Right forelimb (tissue), 1 donor: Measurements from ENCODE around the gene FBXO47.
"Not testable (repeated sequence)": the region's sequence is repeated elsewhere in the genome, so short reads cannot be mapped to it uniquely, and the experiment has no call there.

Source experiments
- DNase-seq: peaks from one replicate; pipeline ENCODE4 v3.0.0-alpha.2; 2018

FBXO47 gene

GRCh38 chr17:38921756-38922411, 45.3 kb downstream of the FBXO47 start:
- DNase-seq: no peak

- no peak for DNase-seq
Observed at GRCh38 chr17:38920374-38921291, 46.6 kb downstream of the FBXO47 start.

GRCh38 chr17:38919316-38920078, 47.7 kb downstream of the FBXO47 start:
- no peak for DNase-seq

GRCh38 chr17:38918916-38919315, 48.3 kb downstream of the FBXO47 start:
- no peak for DNase-seq

GRCh38 chr17:38918129-38918913, 48.9 kb downstream of the FBXO47 start:
- DNase-seq: no peak

GRCh38 chr17:38917259-38917658, 49.9 kb downstream of the FBXO47 start:
- DNase-seq: no peak

- no peak for DNase-seq
Observed at GRCh38 chr17:38916771-38917170, 50.4 kb downstream of the FBXO47 start.

- DNase-seq: no peak
Observed at GRCh38 chr17:38915639-38915995, 51.6 kb downstream of the FBXO47 start.

- DNase-seq: no peak
Observed at GRCh38 chr17:38914741-38915638, 52.2 kb downstream of the FBXO47 start.

- no peak for DNase-seq
Observed at GRCh38 chr17:38912221-38912813, 54.9 kb downstream of the FBXO47 start.

- not testable (repeated sequence) for DNase-seq
Observed at GRCh38 chr17:38911731-38912081, 55.5 kb downstream of the FBXO47 start.

- no peak for DNase-seq
Observed at GRCh38 chr17:38911081-38911730, 56.0 kb downstream of the FBXO47 start.

- no peak for DNase-seq
Observed at GRCh38 chr17:38910325-38910724, 56.9 kb downstream of the FBXO47 start.

- peak; percentile 27 for DNase-seq
Observed at GRCh38 chr17:38908676-38909181, 58.5 kb downstream of the FBXO47 start.

- DNase-seq: peak; percentile 38
Observed at GRCh38 chr17:38907930-38908675, 59.1 kb downstream of the FBXO47 start.

- peak; percentile 40 for DNase-seq
Observed at GRCh38 chr17:38906460-38907228, 60.6 kb downstream of the FBXO47 start.

- no peak for DNase-seq
Observed at GRCh38 chr17:38905375-38905774, 61.8 kb downstream of the FBXO47 start.

GRCh38 chr17:38904892-38905291, 62.3 kb downstream of the FBXO47 start:
- DNase-seq: no peak

GRCh38 chr17:38903404-38903803, 63.8 kb downstream of the FBXO47 start:
- DNase-seq: no peak
